CD8-positive, alpha-beta memory T cell (primary cell): ENCODE data around the gene KHNYN. TPM values are rescaled to one million over a fixed set of nuclear protein-coding genes. Genes with fewer than 3 reads are reported as not detected.
"Not testable (repeated sequence)": the region's sequence is repeated elsewhere in the genome, so short reads cannot be mapped to it uniquely, and the experiment has no call there.

Experiments used
- CTCF ChIA-PET: fragments of 350-600 bp; sonication (Branson Sonifier 250); formaldehyde crosslinking; loops from one replicate; lab custom pipeline; 2021; ENCODE audit warnings: antibody characterized with exemption; lab: Charles Lee
- POLR2A ChIA-PET: fragments of 350-600 bp; sonication (Branson Sonifier 250); formaldehyde crosslinking; loops from one replicate; lab custom pipeline; 2021; ENCODE audit warnings: antibody characterized with exemption; lab: Charles Lee
- DNase-seq, 5 donors: peaks; one replicate each; pipeline versions ENCODE4 v3.0.0 to v3.0.0-alpha.2; 2020 to 2022; ENCODE audit warnings: mixed read lengths in 1 of 5
- H3K27ac ChIP-seq: one replicate; pipeline ENCODE4 v1.7.0; 2013; ENCODE audit warnings: low read depth, mild to moderate bottlenecking, low read length, moderate library complexity
- H3K27me3 ChIP-seq: 2 replicates; pipeline ENCODE4 v1.7.0; 2013; ENCODE audit warnings: low read length, mild to moderate bottlenecking; ENCODE audit not compliant: insufficient read depth, poor library complexity, severe bottlenecking
- H3K36me3 ChIP-seq: 2 replicates; pipeline ENCODE4 v1.7.0; 2013; ENCODE audit warnings: mild to moderate bottlenecking, low read length, moderate library complexity; ENCODE audit not compliant: insufficient read depth
- H3K4me1 ChIP-seq: 2 replicates; pipeline ENCODE4 v1.7.0; 2013; ENCODE audit warnings: mild to moderate bottlenecking, low read length, moderate library complexity; ENCODE audit not compliant: insufficient read depth
- H3K4me3 ChIP-seq: 2 replicates; pipeline ENCODE4 v1.7.0; 2013; ENCODE audit warnings: mild to moderate bottlenecking, low read length
- H3K9me3 ChIP-seq: 2 replicates; pipeline ENCODE4 v1.7.0; 2013; ENCODE audit warnings: mild to moderate bottlenecking, low read length
- H3K27ac Mint-ChIP-seq, 8 donors: one replicate each; pipeline ENCODE4 v1.8.0; 2020 to 2021; ENCODE audit warnings: mixed read lengths in 8 of 8, mild to moderate bottlenecking in 6 of 8, inconsistent platforms in 3 of 8, moderate library complexity in 3 of 8
- H3K27me3 Mint-ChIP-seq, 2 donors: one replicate each; pipeline ENCODE4 v1.8.0; 2020 to 2021; ENCODE audit warnings: mixed read lengths in 2 of 2, mild to moderate bottlenecking in 1 of 2, moderate library complexity in 1 of 2
- H3K36me3 Mint-ChIP-seq, 3 donors: one replicate each; pipeline ENCODE4 v1.8.0; 2020 to 2021; ENCODE audit warnings: mixed read lengths in 3 of 3, inconsistent platforms in 1 of 3, mild to moderate bottlenecking in 1 of 3
- H3K4me1 Mint-ChIP-seq, 3 donors: one replicate each; pipeline ENCODE4 v1.8.0; 2020 to 2021; ENCODE audit warnings: mixed read lengths in 3 of 3, inconsistent platforms in 1 of 3, mild to moderate bottlenecking in 1 of 3
- H3K4me3 Mint-ChIP-seq, 7 donors: one replicate each; pipeline ENCODE4 v1.8.0; 2020 to 2021; ENCODE audit warnings: mixed read lengths in 7 of 7, mild to moderate bottlenecking in 6 of 7, moderate library complexity in 4 of 7, inconsistent platforms in 2 of 7
- H3K9me3 Mint-ChIP-seq, 5 donors: one replicate each; pipeline ENCODE4 v1.8.0; 2020 to 2022; ENCODE audit warnings: mixed read lengths in 5 of 5, mild to moderate bottlenecking in 3 of 5, moderate library complexity in 2 of 5, inconsistent platforms in 1 of 5
- polyA plus RNA-seq: library from polyadenylated mRNA; unstranded; fragments of 300-500 nt; fragmentation: Illumina TruSeq; gene quantifications from one replicate; pipeline ENCODE4 v1.2.3, GENCODE V29; 2021
- total RNA-seq, 2 experiments: library from RNA; stranded (reverse); gene quantifications; one replicate each; pipeline ENCODE4 v1.2.3, GENCODE V29; 2021

The KHNYN gene
- total and polyA plus RNA-seq, 3 experiments from 2014 or later, result 21.1 to 72.3 (median 68.8) TPM

DNA sequence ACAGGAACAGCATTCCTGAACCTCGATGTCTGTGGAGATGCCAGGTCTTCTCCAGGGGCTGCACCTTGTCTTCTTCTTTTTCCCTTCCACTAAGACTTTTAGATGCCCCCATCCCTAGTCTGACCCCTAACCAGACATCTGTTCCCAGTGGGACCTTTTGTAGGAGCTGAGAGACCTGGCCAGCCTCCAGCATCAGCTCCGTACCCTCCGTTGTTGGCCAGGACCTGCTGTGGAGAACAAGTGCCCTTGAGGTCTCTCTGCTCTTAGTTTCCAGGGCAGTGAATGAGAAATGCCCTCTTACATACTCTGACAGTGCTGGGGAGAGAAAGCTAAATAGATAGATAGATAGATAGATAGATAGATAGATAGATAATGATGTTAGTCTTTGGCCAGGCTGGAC lies 29.6 kb downstream of the KHNYN start:
- ChIA-PET POLR2A (no interaction called here), CTCF (no interaction called here)
- H3K27ac Mint-ChIP-seq, result peak overlapping the region in 1 of 8 donors; percentile 37
- H3K4me1 ChIP-seq, result peaks cover 8% of the 10 kb centered on the region
- no peaks in the 10 kb centered on the region for H3K9me3 Mint-ChIP-seq
- no peak overlapping the region for H3K4me3 ChIP-seq
- no peaks in the 10 kb centered on the region for H3K36me3 ChIP-seq
- no peaks in the 10 kb centered on the region for H3K27me3 ChIP-seq
- no peak for DNase-seq
- H3K4me3 Mint-ChIP-seq, result peak overlapping the region in 1 of 7 donors; percentile 65
- H3K36me3 Mint-ChIP-seq, result peaks cover 0 to 10% (median 2%) of the 10 kb centered on the region in 3 donors
- no peaks in the 10 kb centered on the region for H3K9me3 ChIP-seq
- peaks cover 0 to 2% of the 10 kb centered on the region in 2 donors for H3K27me3 Mint-ChIP-seq
- H3K4me1 Mint-ChIP-seq, result peaks cover 9 to 14% (median 10%) of the 10 kb centered on the region in 3 donors
- H3K27ac ChIP-seq, result no peak overlapping the region

DNA sequence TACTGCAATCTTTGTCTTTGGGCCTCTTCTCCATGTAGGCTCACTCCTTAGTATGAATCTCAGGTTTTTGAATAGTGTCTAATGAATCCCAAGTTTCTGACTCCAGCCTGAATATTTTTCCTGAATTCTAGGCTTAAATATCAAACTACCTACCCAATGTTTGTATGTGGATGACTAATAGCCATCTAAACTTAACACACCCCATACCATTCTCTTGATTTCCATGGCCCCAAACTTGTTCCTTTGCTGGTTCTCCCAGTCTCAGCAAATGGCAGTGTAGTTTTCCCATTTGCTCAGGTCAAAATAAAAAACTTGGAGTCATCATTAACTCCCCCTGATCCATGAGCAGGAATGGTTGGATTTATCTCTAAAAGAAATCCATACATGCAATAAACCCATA lies 31.6 kb downstream of the KHNYN start:
- Histone ChIP-seq H3K27me3 (no peaks in the 10 kb centered on the region), H3K9me3 (no peaks in the 10 kb centered on the region), H3K27ac (no peak overlapping the region), H3K36me3 (no peaks in the 10 kb centered on the region), H3K4me1 (peaks cover 25% of the 10 kb centered on the region), H3K4me3 (no peak overlapping the region)
- Mint-ChIP-seq H3K4me3 (no peak overlapping the region), H3K27ac (no peak overlapping the region), H3K36me3 (peaks cover 0 to 5% (median 3%) of the 10 kb centered on the region in 3 donors), H3K4me1 (peaks cover 20 to 34% (median 29%) of the 10 kb centered on the region in 3 donors), H3K9me3 (no peaks in the 10 kb centered on the region), H3K27me3 (peaks cover 0 to 2% of the 10 kb centered on the region in 2 donors)
- POLR2A ChIA-PET, result no interaction called here
- DNase-seq, result no peak
- CTCF ChIA-PET, result no interaction called here

DNA sequence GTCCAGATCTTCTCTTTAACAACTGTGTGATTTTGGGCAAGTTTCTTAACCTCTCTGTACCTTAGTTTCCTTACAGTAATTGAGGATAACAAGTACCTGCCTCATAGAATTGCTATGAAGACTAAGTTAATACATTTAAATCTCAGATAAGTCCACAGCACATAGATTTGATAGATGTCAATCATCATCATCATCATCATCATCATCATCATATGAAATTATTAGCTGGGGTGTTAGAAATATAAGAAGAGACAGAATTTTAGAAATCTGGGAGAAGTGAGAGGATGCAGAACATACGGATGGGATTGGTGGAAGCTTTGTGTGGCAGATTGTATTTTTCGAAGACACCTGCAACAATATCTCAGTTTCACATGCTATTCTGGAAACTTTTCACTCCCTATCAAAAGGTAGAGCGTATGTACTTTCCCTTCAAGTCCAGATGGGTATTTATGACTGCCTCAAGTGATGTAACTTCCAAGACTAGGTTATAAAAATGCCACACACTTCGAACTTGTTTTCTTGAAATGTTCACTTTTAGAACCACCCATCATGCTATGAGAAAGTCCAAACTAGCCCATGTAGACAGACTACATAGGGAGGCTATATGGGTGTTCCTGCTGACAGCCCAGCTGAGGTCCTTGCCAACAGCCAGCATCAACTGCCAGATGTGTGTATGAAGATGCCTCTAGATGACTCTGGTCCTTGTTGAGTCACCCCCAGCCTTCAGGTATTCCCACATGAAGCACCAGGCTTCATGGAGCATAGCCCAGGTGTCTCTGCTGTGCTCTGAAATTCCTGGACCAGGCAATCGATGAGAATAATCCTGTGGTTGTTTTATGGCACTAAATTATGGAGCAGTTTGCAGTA lies 33.5 kb downstream of the KHNYN start:
- H3K27me3 ChIP-seq, result no peaks in the 10 kb centered on the region
- H3K27ac ChIP-seq, result no peak overlapping the region
- no peak overlapping the region for H3K4me3 ChIP-seq
- CTCF ChIA-PET, result no interaction called here
- DNase-seq, result no peak
- Mint-ChIP-seq H3K36me3 (peaks cover 0 to 10% (median 7%) of the 10 kb centered on the region in 3 donors), H3K27ac (peak overlapping the region in 1 of 8 donors; percentile 20), H3K9me3 (no peaks in the 10 kb centered on the region), H3K27me3 (no peaks in the 10 kb centered on the region), H3K4me1 (peaks cover 20 to 34% (median 30%) of the 10 kb centered on the region in 3 donors), H3K4me3 (no peak overlapping the region)
- no peaks in the 10 kb centered on the region for H3K36me3 ChIP-seq
- no peaks in the 10 kb centered on the region for H3K9me3 ChIP-seq
- peaks cover 26% of the 10 kb centered on the region for H3K4me1 ChIP-seq
- POLR2A ChIA-PET, result no interaction called here

- Mint-ChIP-seq H3K4me3 (peak overlapping the region in 4 of 7 donors; percentile 44 to 66 (median 54)), H3K27me3 (no peaks in the 10 kb centered on the region), H3K9me3 (no peaks in the 10 kb centered on the region), H3K27ac (peak overlapping the region in 4 of 8 donors; percentile 52 to 80 (median 58)), H3K36me3 (peaks cover 0 to 10% (median 7%) of the 10 kb centered on the region in 3 donors), H3K4me1 (peaks cover 20 to 34% (median 30%) of the 10 kb centered on the region in 3 donors)
- H3K9me3 ChIP-seq, result no peaks in the 10 kb centered on the region
- H3K27ac ChIP-seq, result no peak overlapping the region
- CTCF ChIA-PET, result no interaction called here
- H3K27me3 ChIP-seq, result no peaks in the 10 kb centered on the region
- POLR2A ChIA-PET, result interaction anchor here (0.7 kb wide), 1 partner anchor 51 kb away, joined by 3 read pairs; no protein-coding TSS in a partner anchor
- no peak for DNase-seq
- peaks cover 26% of the 10 kb centered on the region for H3K4me1 ChIP-seq
- H3K36me3 ChIP-seq, result no peaks in the 10 kb centered on the region
- H3K4me3 ChIP-seq, result no peak overlapping the region
Observed at GRCh38 chr14:24463884-24464785, 34.4 kb downstream of the KHNYN start.

DNA sequence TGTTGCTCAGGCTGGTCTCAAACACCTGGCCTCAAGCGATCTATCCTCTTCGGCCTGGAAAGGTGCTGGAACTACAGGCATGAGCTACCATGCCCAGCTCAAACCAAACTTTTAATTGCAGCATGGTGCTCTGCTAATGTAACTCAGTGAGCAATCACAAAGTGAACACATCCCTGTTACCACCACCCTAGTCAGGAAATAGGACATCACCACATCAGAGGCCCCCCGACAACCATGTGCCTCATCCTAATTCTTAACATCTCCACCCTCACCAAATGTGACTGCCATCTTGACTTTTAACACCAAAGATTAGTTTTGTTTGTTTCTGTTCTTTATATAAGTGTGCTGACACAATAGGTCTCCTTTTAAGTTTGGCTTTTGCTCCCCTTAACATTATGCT lies 35.6 kb downstream of the KHNYN start:
- Mint-ChIP-seq H3K27me3 (no peaks in the 10 kb centered on the region), H3K36me3 (peaks cover 0 to 11% (median 7%) of the 10 kb centered on the region in 3 donors), H3K9me3 (no peaks in the 10 kb centered on the region), H3K27ac (peak overlapping the region in 3 of 8 donors; percentile 40 to 61 (median 56)), H3K4me1 (peaks cover 20 to 34% (median 30%) of the 10 kb centered on the region in 3 donors), H3K4me3 (peak overlapping the region in 4 of 7 donors; percentile 3 to 56 (median 38))
- Histone ChIP-seq H3K4me1 (peaks cover 26% of the 10 kb centered on the region), H3K9me3 (no peaks in the 10 kb centered on the region), H3K27me3 (no peaks in the 10 kb centered on the region), H3K27ac (no peak overlapping the region), H3K36me3 (no peaks in the 10 kb centered on the region), H3K4me3 (no peak overlapping the region)
- CTCF ChIA-PET, result no interaction called here
- no peak for DNase-seq
- POLR2A ChIA-PET, result no interaction called here

- H3K4me1 ChIP-seq, result peaks cover 26% of the 10 kb centered on the region
- H3K27ac Mint-ChIP-seq, result peak overlapping the region in 1 of 8 donors; percentile 61
- H3K36me3 ChIP-seq, result no peaks in the 10 kb centered on the region
- no peaks in the 10 kb centered on the region for H3K9me3 Mint-ChIP-seq
- no peak for DNase-seq
- peaks cover 0 to under 1% of the 10 kb centered on the region in 2 donors for H3K27me3 Mint-ChIP-seq
- POLR2A ChIA-PET, result no interaction called here
- no peaks in the 10 kb centered on the region for H3K9me3 ChIP-seq
- H3K36me3 Mint-ChIP-seq, result peaks cover 0 to 14% (median 7%) of the 10 kb centered on the region in 3 donors
- H3K4me1 Mint-ChIP-seq, result peaks cover 20 to 34% (median 30%) of the 10 kb centered on the region in 3 donors
- H3K4me3 ChIP-seq, result no peak overlapping the region
- H3K4me3 Mint-ChIP-seq, result peak overlapping the region in 1 of 7 donors; percentile 45
- no peak overlapping the region for H3K27ac ChIP-seq
- CTCF ChIA-PET, result no interaction called here
- no peaks in the 10 kb centered on the region for H3K27me3 ChIP-seq
Observed at GRCh38 chr14:24465805-24466204, 36.1 kb downstream of the KHNYN start.

- H3K36me3 ChIP-seq, H3K27ac Mint-ChIP-seq, POLR2A ChIA-PET, H3K27me3 ChIP-seq, H3K27ac ChIP-seq, H3K9me3 Mint-ChIP-seq, H3K27me3 Mint-ChIP-seq, H3K4me3 ChIP-seq, DNase-seq, H3K9me3 ChIP-seq, H3K4me3 Mint-ChIP-seq, H3K4me1 ChIP-seq, CTCF ChIA-PET: not testable (repeated sequence)
- Mint-ChIP-seq H3K4me1 (peaks cover 4 to 10% (median 9%) of the 10 kb centered on the region in 3 donors), H3K36me3 (peaks cover 1 to 14% (median 5%) of the 10 kb centered on the region in 3 donors)
Observed at GRCh38 chr14:24470450-24470849, 40.7 kb downstream of the KHNYN start.
